Left ventricle myocardium inferior (tissue), 1 donor: ENCODE results near the gene ACSF3. TPM values are rescaled to one million over a fixed set of nuclear protein-coding genes. Genes with fewer than 3 reads are reported as not detected.

Source experiments
- DNase-seq: peaks from one replicate; pipeline ENCODE4 v3.0.0-alpha.2; 2020
- H3K27ac ChIP-seq: fragments of 200-600 bp; replicated peaks from 2 replicates; pipeline ENCODE4 v1.8.0; 2021
- H3K27me3 ChIP-seq: fragments of 200-600 bp; 2 replicates; pipeline ENCODE4 v1.8.0; 2021; ENCODE audit warnings: low read depth
- H3K36me3 ChIP-seq: fragments of 200-600 bp; 2 replicates; pipeline ENCODE4 v1.8.0; 2021
- H3K4me1 ChIP-seq: fragments of 200-600 bp; 2 replicates; pipeline ENCODE4 v1.8.0; 2021
- H3K4me3 ChIP-seq: fragments of 200-600 bp; 2 replicates; pipeline ENCODE4 v1.8.0; 2021; ENCODE audit warnings: mild to moderate bottlenecking, moderate library complexity
- H3K9me3 ChIP-seq: fragments of 200-600 bp; replicated peaks from 2 replicates; pipeline ENCODE4 v1.8.0; 2021
- CTCF ChIP-seq: fragments of 200-600 bp; IDR thresholded peaks from 2 replicates; pipeline ENCODE4 v1.8.0; 2021; ENCODE audit warnings: antibody characterized with exemption, mild to moderate bottlenecking, borderline replicate concordance
- intact Hi-C: fragments of 100-400 bp; cut with micrococcal nuclease; formaldehyde crosslinking; loops from one replicate; pipeline ENCODE4 v1.11.0; 2022
- total RNA-seq: library from RNA; stranded (reverse); fragmentation: NEBNext Ultra II Directional; extraction: Animal tissue kit (Norgen Biotek cat#: 25700); gene quantifications from one replicate; pipeline ENCODE4 v1.2.1, GENCODE V29; 2021
- donor health status: DM: no; HTN: yes; CAD: no; lungs with severe emphysema.

ACSF3 gene
- total RNA-seq, 1 donor from 2014 or later, result 16.7 TPM

- no peak overlapping the region for H3K4me3 ChIP-seq
- H3K27ac ChIP-seq, result no peak overlapping the region
- intact Hi-C loops, result no loop called here
- TF ChIP-seq CTCF, result no peak
- H3K9me3 ChIP-seq, result no peaks in the 10 kb centered on the region
- H3K36me3 ChIP-seq, result peaks cover 48% of the 10 kb centered on the region
- DNase-seq, result no peak
- H3K27me3 ChIP-seq, result no peaks in the 10 kb centered on the region
- peaks cover 23% of the 10 kb centered on the region for H3K4me1 ChIP-seq
Observed at GRCh38 chr16:89099905-89100304, 6.3 kb downstream of the ACSF3 start.

- peaks cover 14% of the 10 kb centered on the region for H3K4me1 ChIP-seq
- no peaks in the 10 kb centered on the region for H3K9me3 ChIP-seq
- H3K4me3 ChIP-seq, result no peak overlapping the region
- H3K36me3 ChIP-seq, result peaks cover 56% of the 10 kb centered on the region
- no peaks in the 10 kb centered on the region for H3K27me3 ChIP-seq
- TF ChIP-seq CTCF, result no peak
- intact Hi-C loops, result no loop called here
- no peak for DNase-seq
- no peak overlapping the region for H3K27ac ChIP-seq
Observed at GRCh38 chr16:89100601-89101302, 7.1 kb downstream of the ACSF3 start.

GRCh38 chr16:89101303-89102040 lies 7.8 kb downstream of the ACSF3 start:
- no peak overlapping the region for H3K27ac ChIP-seq
- peaks cover 60% of the 10 kb centered on the region for H3K36me3 ChIP-seq
- intact Hi-C loops, result no loop called here
- no peak for TF ChIP-seq CTCF
- peaks cover 13% of the 10 kb centered on the region for H3K4me1 ChIP-seq
- no peak overlapping the region for H3K4me3 ChIP-seq
- H3K27me3 ChIP-seq, result no peaks in the 10 kb centered on the region
- DNase-seq, result no peak
- H3K9me3 ChIP-seq, result no peaks in the 10 kb centered on the region

- no peak for DNase-seq
- Histone ChIP-seq H3K4me1 (peaks cover 13% of the 10 kb centered on the region), H3K4me3 (no peak overlapping the region), H3K27me3 (no peaks in the 10 kb centered on the region), H3K27ac (no peak overlapping the region), H3K9me3 (no peaks in the 10 kb centered on the region), H3K36me3 (peaks cover 66% of the 10 kb centered on the region)
- intact Hi-C loops, result no loop called here
- no peak for TF ChIP-seq CTCF
Observed at GRCh38 chr16:89102041-89102471, 8.4 kb downstream of the ACSF3 start.

DNA sequence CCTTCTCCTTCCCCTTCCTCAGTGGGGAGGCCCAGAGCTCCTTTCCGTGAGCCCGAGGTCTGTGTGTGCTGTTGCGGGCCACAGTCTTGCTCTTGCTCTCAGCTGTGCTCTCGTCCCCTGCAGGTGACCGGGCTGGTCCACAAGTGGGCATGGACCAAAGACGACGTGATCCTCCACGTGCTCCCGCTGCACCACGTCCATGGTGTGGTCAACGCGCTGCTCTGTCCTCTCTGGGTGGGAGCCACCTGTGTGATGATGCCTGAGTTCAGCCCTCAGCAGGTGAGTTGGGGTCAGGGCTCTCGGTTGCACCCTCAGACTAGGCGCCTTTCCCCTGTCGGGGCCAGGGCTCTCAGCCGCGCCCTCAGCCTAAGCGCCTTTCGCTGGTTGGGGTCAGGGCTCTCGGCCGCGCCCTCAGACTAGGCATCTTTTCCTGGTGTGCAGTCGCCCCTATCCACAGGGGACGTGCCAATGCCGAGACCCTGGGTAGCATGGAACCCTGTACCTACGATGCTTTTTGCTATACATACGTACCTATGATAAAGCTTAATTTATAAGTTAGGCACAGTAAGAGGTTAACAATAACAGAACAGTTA lies 8.9 kb downstream of the ACSF3 start:
- Histone ChIP-seq H3K9me3 (no peaks in the 10 kb centered on the region), H3K4me1 (peaks cover 8% of the 10 kb centered on the region), H3K36me3 (peaks cover 71% of the 10 kb centered on the region), H3K27ac (no peak overlapping the region), H3K4me3 (no peak overlapping the region), H3K27me3 (no peaks in the 10 kb centered on the region)
- intact Hi-C loops, result no loop called here
- no peak for TF ChIP-seq CTCF
- no peak for DNase-seq
